Prostate gland (tissue), 2 donors: ENCODE data around the gene AGER.

Experiments used
- CTCF ChIP-seq, 4 experiments: fragments of 200-600 bp in 2 of 4; fragments of 450-650 bp in 2 of 4; sonication (generic) in 2 of 4; IDR thresholded peaks; 1 replicate in 3 of 4; 2 replicates in 1 of 4; pipeline ENCODE4 v1.5.1; 2016 to 2019; ENCODE audit warnings: antibody characterized with exemption in 4 of 4, mild to moderate bottlenecking in 2 of 4, moderate library complexity in 2 of 4
- POLR2A ChIP-seq: fragments of 450-650 bp; IDR thresholded peaks from one replicate; pipeline ENCODE4 v1.6.1; 2016; ENCODE audit warnings: antibody characterized with exemption, mild to moderate bottlenecking
- POLR2AphosphoS5 ChIP-seq: sonication (generic); formaldehyde crosslinking; IDR thresholded peaks from one replicate; pipeline ENCODE4 v1.6.1; 2017; ENCODE audit warnings: antibody characterized with exemption

DNA sequence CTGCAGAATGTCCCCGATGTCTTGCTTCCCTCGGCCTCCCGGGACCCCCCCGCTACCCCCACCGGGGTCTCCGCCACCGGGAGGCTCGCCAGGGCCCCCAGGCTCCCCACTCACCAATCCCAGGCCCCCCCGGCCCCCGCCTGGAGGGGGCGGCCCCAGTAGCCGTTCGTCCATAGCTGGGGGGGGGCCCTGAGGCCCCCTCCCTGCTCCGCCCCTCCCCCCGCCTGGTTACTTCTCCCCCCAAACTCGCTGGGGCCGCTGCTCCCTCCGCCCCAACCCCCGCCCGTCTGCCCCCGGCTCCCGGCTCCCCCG lies 5.6 kb upstream of the AGER start:
- TF ChIP-seq CTCF (IDR thresholded peaks at IDR 0.05), result no peak
- TF ChIP-seq POLR2A, result no peak
- no peak for TF ChIP-seq POLR2AphosphoS5
